OCI-LY1 (cell line): ENCODE measurements around the gene SLFN5.

Experiments
- H2AFZ ChIP-seq: fragments of 200-600 bp; sonication (generic), shearing (Covaris generic); 2 replicates; pipeline ENCODE4 v1.6.0; 2014; ENCODE audit warnings: antibody characterized with exemption, mild to moderate bottlenecking, low read length
- H3F3A ChIP-seq: fragments of 200-600 bp; sonication (generic), shearing (Covaris generic); 2 replicates; pipeline ENCODE4 v1.6.0; 2014; ENCODE audit warnings: mild to moderate bottlenecking, antibody characterized with exemption, low read length, moderate library complexity; ENCODE audit not compliant: insufficient read depth
- H3K27ac ChIP-seq: fragments of 200-600 bp; sonication (generic); 2 replicates; pipeline ENCODE4 v1.5.1; 2014; ENCODE audit warnings: low read length, mixed run types, mild to moderate bottlenecking, low read depth; ENCODE audit not compliant: poor library complexity, severe bottlenecking
- H3K27me3 ChIP-seq: fragments of 200-600 bp; sonication (generic); 2 replicates; pipeline ENCODE4 v1.6.0; 2014; ENCODE audit warnings: antibody characterized with exemption, mild to moderate bottlenecking, low read length, moderate library complexity; ENCODE audit not compliant: insufficient read depth
- H3K36me3 ChIP-seq: fragments of 200-600 bp; sonication (generic); 2 replicates; pipeline ENCODE4 v1.6.1; 2014; ENCODE audit warnings: mild to moderate bottlenecking, antibody characterized with exemption, low read length, moderate library complexity, mixed read lengths; ENCODE audit not compliant: insufficient read depth
- H3K4me1 ChIP-seq: fragments of 200-600 bp; sonication (generic); 2 replicates; pipeline ENCODE4 v1.5.1; 2014; ENCODE audit warnings: mild to moderate bottlenecking, low read length, moderate library complexity; ENCODE audit not compliant: insufficient read depth, severe bottlenecking
- H3K4me2 ChIP-seq: fragments of 200-600 bp; sonication (generic), shearing (Covaris generic); 2 replicates; pipeline ENCODE4 v1.6.1; 2014; ENCODE audit warnings: low read length
- H3K4me3 ChIP-seq: fragments of 200-600 bp; sonication (generic); 2 replicates; pipeline ENCODE4 v1.5.1; 2014; ENCODE audit warnings: low read length, low read depth, mild to moderate bottlenecking, mixed read lengths; ENCODE audit not compliant: poor library complexity, severe bottlenecking
- H3K79me2 ChIP-seq: fragments of 200-600 bp; shearing (Covaris generic); 2 replicates; pipeline ENCODE4 v1.6.1; 2016; ENCODE audit warnings: mixed run types, low read length, mixed read lengths; ENCODE audit not compliant: insufficient read depth
- H3K9ac ChIP-seq: fragments of 200-600 bp; sonication (generic), shearing (Covaris generic); 2 replicates; pipeline ENCODE4 v1.6.1; 2014; ENCODE audit warnings: mild to moderate bottlenecking, low read length, mixed read lengths
- H3K9me2 ChIP-seq: fragments of 200-600 bp; sonication (generic), shearing (Covaris generic); 2 replicates; pipeline ENCODE4 v1.6.1; 2014; ENCODE audit warnings: low read depth, mild to moderate bottlenecking, low read length, mixed read lengths
- H3K9me3 ChIP-seq: fragments of 200-600 bp; shearing (Covaris generic); 2 replicates; pipeline ENCODE4 v1.6.1; 2014; ENCODE audit warnings: low read length, mixed read lengths
- H4K20me1 ChIP-seq: fragments of 200-600 bp; sonication (generic), shearing (Covaris generic); 2 replicates; pipeline ENCODE4 v1.6.0; 2016; ENCODE audit warnings: mild to moderate bottlenecking, low read length; ENCODE audit not compliant: insufficient read depth
- CTCF ChIP-seq: fragments of 200-600 bp; sonication (generic), shearing (Covaris generic); IDR thresholded peaks from 2 replicates; pipeline ENCODE4 v1.5.1; 2017; ENCODE audit warnings: mild to moderate bottlenecking, antibody characterized with exemption, low read length, moderate library complexity, mixed read lengths
- EZH2 ChIP-seq: fragments of 200-600 bp; sonication (generic), shearing (Covaris generic); IDR thresholded peaks from 2 replicates; pipeline ENCODE4 v1.8.0; 2017; ENCODE audit warnings: borderline replicate concordance, mixed run types, mild to moderate bottlenecking, antibody characterized with exemption, low read length, moderate library complexity, mixed read lengths

Gene SLFN5

GRCh38 chr17:35314415-35315216 is 71.7 kb downstream of the SLFN5 start:
- TF ChIP-seq EZH2, result no peak
- no peak for TF ChIP-seq CTCF

DNA sequence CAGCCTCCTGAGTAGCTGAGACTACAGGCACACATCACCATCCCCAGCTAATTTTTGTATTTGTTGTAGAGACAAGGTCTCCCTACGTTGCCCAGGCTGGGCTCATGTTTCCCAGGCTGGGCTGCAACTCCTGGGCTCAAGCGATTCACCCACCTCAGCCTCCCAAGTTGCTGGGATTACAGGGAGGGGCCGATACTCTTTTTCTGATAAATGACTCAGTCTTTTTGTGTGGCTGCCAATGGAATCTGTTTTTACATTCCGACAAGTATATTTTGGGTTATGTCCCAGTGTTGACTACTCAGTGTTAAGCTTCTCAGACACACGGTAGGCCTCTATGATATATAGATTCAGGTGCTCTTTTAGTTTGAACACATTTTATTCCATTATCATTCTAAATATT is 72.4 kb downstream of the SLFN5 start:
- Histone ChIP-seq H3K27ac (no peak overlapping the region), H3K27me3 (no peaks in the 10 kb centered on the region), H2AFZ (no peak overlapping the region), H4K20me1 (no peaks in the 10 kb centered on the region), H3K9me3 (no peaks in the 10 kb centered on the region), H3K9me2 (no peaks in the 10 kb centered on the region), H3K36me3 (no peaks in the 10 kb centered on the region), H3K79me2 (no peaks in the 10 kb centered on the region), H3F3A (no peaks in the 10 kb centered on the region), H3K4me2 (no peak overlapping the region), H3K4me1 (no peaks in the 10 kb centered on the region), H3K9ac (no peak overlapping the region), H3K4me3 (no peak overlapping the region)
- TF ChIP-seq EZH2 (no peak), CTCF (no peak)

More at GRCh38 chr17:35314415-35315216, 71.7 kb downstream of the SLFN5 start:
- no peak overlapping the region for H3K4me2 ChIP-seq
- H3K36me3 ChIP-seq, result no peaks in the 10 kb centered on the region
- no peaks in the 10 kb centered on the region for H3F3A ChIP-seq
- H2AFZ ChIP-seq, result no peak overlapping the region
- no peaks in the 10 kb centered on the region for H3K27me3 ChIP-seq
- no peaks in the 10 kb centered on the region for H4K20me1 ChIP-seq
- H3K4me3 ChIP-seq, result no peak overlapping the region
- H3K79me2 ChIP-seq, result no peaks in the 10 kb centered on the region
- H3K9ac ChIP-seq, result no peak overlapping the region
- no peaks in the 10 kb centered on the region for H3K9me2 ChIP-seq
- H3K27ac ChIP-seq, result no peak overlapping the region
- H3K4me1 ChIP-seq, result no peaks in the 10 kb centered on the region
- no peaks in the 10 kb centered on the region for H3K9me3 ChIP-seq

DNA sequence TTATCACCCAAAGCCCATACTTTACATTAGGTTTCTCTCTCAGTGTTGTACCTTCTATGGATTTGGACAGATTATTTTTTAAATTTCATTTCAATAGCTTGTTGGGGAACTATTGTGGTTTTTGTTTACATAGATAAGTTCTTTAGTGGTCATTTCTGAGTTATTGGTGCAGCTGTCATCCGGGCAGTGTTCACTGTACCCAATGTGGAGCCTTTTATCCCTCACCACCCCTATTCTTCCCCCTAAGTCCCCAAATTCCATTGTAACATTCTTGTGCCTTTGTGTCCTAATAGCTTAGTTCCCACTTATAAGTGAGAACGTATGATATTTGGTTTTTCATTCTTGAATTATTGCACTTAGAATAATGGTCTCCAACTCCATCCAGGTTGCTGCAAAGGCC is 73.1 kb downstream of the SLFN5 start:
- TF ChIP-seq EZH2 (no peak), CTCF (no peak)
- no peak overlapping the region for H3K4me3 ChIP-seq
- no peaks in the 10 kb centered on the region for H3K9me2 ChIP-seq
- no peaks in the 10 kb centered on the region for H4K20me1 ChIP-seq
- H3K36me3 ChIP-seq, result no peaks in the 10 kb centered on the region
- H3K27me3 ChIP-seq, result no peaks in the 10 kb centered on the region
- no peak overlapping the region for H3K4me2 ChIP-seq
- H3K9me3 ChIP-seq, result no peaks in the 10 kb centered on the region
- no peaks in the 10 kb centered on the region for H3F3A ChIP-seq
- H3K4me1 ChIP-seq, result no peaks in the 10 kb centered on the region
- H3K79me2 ChIP-seq, result no peaks in the 10 kb centered on the region
- H2AFZ ChIP-seq, result no peak overlapping the region
- no peak overlapping the region for H3K9ac ChIP-seq
- H3K27ac ChIP-seq, result no peak overlapping the region
